Occipital lobe (tissue), 2 donors: Measurements from ENCODE around the gene FOXA1. TPM values are rescaled to one million over a fixed set of nuclear protein-coding genes. Genes with fewer than 3 reads are reported as not detected.
"Not testable (repeated sequence)": the region's sequence is repeated elsewhere in the genome, so short reads cannot be mapped to it uniquely, and the experiment has no call there.

Experiments used
- DNase-seq: peaks from one replicate; lab custom pipeline; 2025; lab: John Stamatoyannopoulos, UW
- total RNA-seq: library from RNA; depleted of rRNA; stranded (reverse); fragments of >200 nt; gene quantifications from one replicate; pipeline ENCODE4 v1.2.3, GENCODE V29; 2014

FOXA1 gene
- total RNA-seq, 1 donor from 2014 or later = not detected

GRCh38 chr14:37558740-37559139 is 36.3 kb downstream of the FOXA1 start:
- no peak for DNase-seq

GRCh38 chr14:37555596-37555995 is 39.5 kb downstream of the FOXA1 start:
- DNase-seq = not testable (repeated sequence)

- no peak for DNase-seq
Measured at GRCh38 chr14:37553935-37554550, 41.0 kb downstream of the FOXA1 start.

- DNase-seq = no peak
Measured at GRCh38 chr14:37551119-37551518, 43.9 kb downstream of the FOXA1 start.

- DNase-seq = no peak
Measured at GRCh38 chr14:37550511-37550910, 44.5 kb downstream of the FOXA1 start.

GRCh38 chr14:37546621-37547447 is 48.2 kb downstream of the FOXA1 start:
- no peak for DNase-seq

- DNase-seq = no peak
Measured at GRCh38 chr14:37545174-37545573, 49.9 kb downstream of the FOXA1 start.

- no peak for DNase-seq
Measured at GRCh38 chr14:37544407-37544806, 50.6 kb downstream of the FOXA1 start.

- DNase-seq = no peak
Measured at GRCh38 chr14:37539992-37540391, 55.1 kb downstream of the FOXA1 start.

Other genes starting within 250 kb of the FOXA1 start
- 0.62 TPM for gene TTC6, start 380 bp upstream of the FOXA1 start, total RNA-seq